ENCODE data around the gene VAC14.

DNA sequence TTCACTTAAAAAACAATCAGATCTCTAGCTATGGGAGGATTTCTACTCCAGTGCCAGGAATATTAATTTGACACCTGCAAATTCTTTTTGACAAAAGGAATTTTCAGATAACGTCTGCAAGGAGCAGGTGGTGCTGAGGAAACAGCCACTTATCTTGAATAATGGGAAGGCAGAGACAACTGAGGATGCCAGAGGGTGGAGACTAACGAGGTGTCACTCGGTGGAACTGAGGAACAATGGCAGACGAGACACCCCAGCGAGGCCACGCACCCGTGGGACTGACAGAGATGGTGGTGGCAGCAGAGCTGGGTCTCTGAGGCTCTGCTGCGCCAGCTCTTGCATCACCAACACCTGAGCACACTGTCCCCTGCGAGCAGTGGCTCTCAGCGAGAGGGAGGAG lies 42.2 kb downstream of the VAC14 start:
- TF ChIP-seq, protein P1, sequence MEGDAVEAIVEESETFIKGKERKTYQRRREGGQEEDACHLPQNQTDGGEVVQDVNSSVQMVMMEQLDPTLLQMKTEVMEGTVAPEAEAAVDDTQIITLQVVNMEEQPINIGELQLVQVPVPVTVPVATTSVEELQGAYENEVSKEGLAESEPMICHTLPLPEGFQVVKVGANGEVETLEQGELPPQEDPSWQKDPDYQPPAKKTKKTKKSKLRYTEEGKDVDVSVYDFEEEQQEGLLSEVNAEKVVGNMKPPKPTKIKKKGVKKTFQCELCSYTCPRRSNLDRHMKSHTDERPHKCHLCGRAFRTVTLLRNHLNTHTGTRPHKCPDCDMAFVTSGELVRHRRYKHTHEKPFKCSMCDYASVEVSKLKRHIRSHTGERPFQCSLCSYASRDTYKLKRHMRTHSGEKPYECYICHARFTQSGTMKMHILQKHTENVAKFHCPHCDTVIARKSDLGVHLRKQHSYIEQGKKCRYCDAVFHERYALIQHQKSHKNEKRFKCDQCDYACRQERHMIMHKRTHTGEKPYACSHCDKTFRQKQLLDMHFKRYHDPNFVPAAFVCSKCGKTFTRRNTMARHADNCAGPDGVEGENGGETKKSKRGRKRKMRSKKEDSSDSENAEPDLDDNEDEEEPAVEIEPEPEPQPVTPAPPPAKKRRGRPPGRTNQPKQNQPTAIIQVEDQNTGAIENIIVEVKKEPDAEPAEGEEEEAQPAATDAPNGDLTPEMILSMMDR (IDR thresholded peaks at IDR 0.05) = no peak
- no peak for TF ChIP-seq POLR2A (IDR thresholded peaks at IDR 0.05)

Measured in lower leg skin (tissue), 3 donors.